Neural cell (in vitro differentiated cells): ENCODE results near the gene ZNF784. TPM values are rescaled to one million over a fixed set of nuclear protein-coding genes. Genes with fewer than 3 reads are reported as not detected.

Experiments
- H2AFZ ChIP-seq: fragments of 200-600, 300-800 bp; sonication (generic), shearing (Covaris generic); 2 replicates; pipeline ENCODE4 v1.6.0; 2014; ENCODE audit warnings: low read depth, mild to moderate bottlenecking, antibody characterized with exemption, low read length, moderate library complexity
- H3F3A ChIP-seq: fragments of 200-600 bp; shearing (Covaris generic); 2 replicates; pipeline ENCODE4 v1.6.1; 2016; ENCODE audit warnings: mild to moderate bottlenecking, moderate library complexity, mixed read lengths, antibody characterized with exemption, low read length; ENCODE audit not compliant: insufficient read depth, poor library complexity, severe bottlenecking
- H3K27ac ChIP-seq: fragments of 200-600, 300-800 bp; sonication (generic), shearing (Covaris generic); 2 replicates; pipeline ENCODE4 v1.5.1; 2014; ENCODE audit warnings: mild to moderate bottlenecking, low read length, moderate library complexity
- H3K27me3 ChIP-seq: fragments of 300-800, 200-600 bp; sonication (generic), shearing (Covaris generic); 2 replicates; pipeline ENCODE4 v1.6.0; 2014; ENCODE audit warnings: mild to moderate bottlenecking, low read depth, low read length, moderate library complexity; ENCODE audit not compliant: insufficient read depth
- H3K36me3 ChIP-seq: fragments of 300-800, 200-600 bp; sonication (generic), shearing (Covaris generic); 2 replicates; pipeline ENCODE4 v1.5.1; 2014; ENCODE audit warnings: mild to moderate bottlenecking, antibody characterized with exemption, low read length, moderate library complexity; ENCODE audit not compliant: insufficient read depth
- H3K4me2 ChIP-seq: fragments of 300-800, 200-600 bp; sonication (generic), shearing (Covaris generic); 2 replicates; pipeline ENCODE4 v1.6.0; 2014; ENCODE audit warnings: mild to moderate bottlenecking, low read length
- H3K4me3 ChIP-seq: fragments of 300-800, 200-600 bp; sonication (generic), shearing (Covaris generic); 2 replicates; pipeline ENCODE4 v1.5.1; 2014; ENCODE audit warnings: mild to moderate bottlenecking, low read length, moderate library complexity
- H3K79me2 ChIP-seq: fragments of 200-600 bp; shearing (Covaris generic); replicated peaks from 2 replicates; pipeline ENCODE4 v1.6.0; 2014; ENCODE audit warnings: mild to moderate bottlenecking, low read length, moderate library complexity; ENCODE audit not compliant: insufficient read depth
- H3K9ac ChIP-seq: fragments of 300-800, 200-600 bp; sonication (generic), shearing (Covaris generic); 2 replicates; pipeline ENCODE4 v1.6.1; 2016; ENCODE audit warnings: mild to moderate bottlenecking, low read length, mixed read lengths
- H3K9me2 ChIP-seq: fragments of 200-600 bp; shearing (Covaris generic); 2 replicates; pipeline ENCODE4 v1.6.1; 2016; ENCODE audit warnings: mild to moderate bottlenecking, low read length, mixed read lengths; ENCODE audit not compliant: insufficient read depth
- H3K9me3 ChIP-seq: fragments of 200-600, 300-800 bp; sonication (generic), shearing (Covaris generic); 2 replicates; pipeline ENCODE4 v1.6.1; 2016; ENCODE audit warnings: mild to moderate bottlenecking, mixed run types, low read length, moderate library complexity, mixed read lengths
- H4K20me1 ChIP-seq: fragments of 200-600 bp; shearing (Covaris generic); 2 replicates; pipeline ENCODE4 v1.6.1; 2016; ENCODE audit warnings: mild to moderate bottlenecking, mixed run types; ENCODE audit not compliant: insufficient read depth
- EP300 ChIP-seq: fragments of 450-650 bp; conservative IDR thresholded peaks from 2 replicates; pipeline ENCODE4 v1.6.1; 2014; ENCODE audit warnings: antibody characterized with exemption, mild to moderate bottlenecking, moderate library complexity; ENCODE audit not compliant: poor library complexity, severe bottlenecking
- EZH2 ChIP-seq: fragments of 200-600, 300-800 bp; shearing (Covaris generic), sonication (generic); IDR thresholded peaks from 2 replicates; pipeline ENCODE4 v1.6.1; 2014; ENCODE audit warnings: antibody characterized with exemption, low read length, borderline replicate concordance, mild to moderate bottlenecking; ENCODE audit not compliant: insufficient read depth, poor library complexity, severe bottlenecking
- MXI1 ChIP-seq: fragments of 450-650 bp; conservative IDR thresholded peaks from 2 replicates; pipeline ENCODE4 v1.6.1; 2014; ENCODE audit warnings: antibody characterized with exemption, mild to moderate bottlenecking; ENCODE audit not compliant: poor library complexity, severe bottlenecking
- POLR2AphosphoS5 ChIP-seq: IDR thresholded peaks from 2 replicates; pipeline ENCODE4 v1.6.1; 2012
- RAD21 ChIP-seq: fragments of 450-650 bp; conservative IDR thresholded peaks from 2 replicates; pipeline ENCODE4 v1.6.1; 2014; ENCODE audit warnings: antibody characterized with exemption, mild to moderate bottlenecking, moderate library complexity
- SMC3 ChIP-seq: fragments of 450-650 bp; conservative IDR thresholded peaks from 2 replicates; pipeline ENCODE4 v1.6.1; 2014; ENCODE audit warnings: antibody characterized with exemption, mild to moderate bottlenecking, moderate library complexity; ENCODE audit not compliant: poor library complexity
- TAF1 ChIP-seq: IDR thresholded peaks from 2 replicates; pipeline ENCODE4 v1.6.1; 2012; ENCODE audit warnings: low read depth
- polyA plus RNA-seq: library from polyadenylated mRNA; depleted of rRNA; stranded (reverse); fragments of >200 nt; gene quantifications from 2 replicates; pipeline ENCODE4 v1.2.3, GENCODE V29; 2014
- TF ChIP-seq, protein P1 (sequence below): fragments of 450-650 bp; IDR thresholded peaks from 2 replicates; pipeline ENCODE4 v1.5.1; 2014; ENCODE audit warnings: antibody characterized with exemption, mild to moderate bottlenecking, moderate library complexity; ENCODE audit not compliant: poor library complexity, severe bottlenecking
- TF ChIP-seq, protein P2 (sequence below): IDR thresholded peaks from 2 replicates; pipeline ENCODE4 v1.6.1; 2012; ENCODE audit warnings: borderline replicate concordance

Gene ZNF784
- polyA plus RNA-seq, 1 donor from 2014 or later: 10.3 TPM

DNA sequence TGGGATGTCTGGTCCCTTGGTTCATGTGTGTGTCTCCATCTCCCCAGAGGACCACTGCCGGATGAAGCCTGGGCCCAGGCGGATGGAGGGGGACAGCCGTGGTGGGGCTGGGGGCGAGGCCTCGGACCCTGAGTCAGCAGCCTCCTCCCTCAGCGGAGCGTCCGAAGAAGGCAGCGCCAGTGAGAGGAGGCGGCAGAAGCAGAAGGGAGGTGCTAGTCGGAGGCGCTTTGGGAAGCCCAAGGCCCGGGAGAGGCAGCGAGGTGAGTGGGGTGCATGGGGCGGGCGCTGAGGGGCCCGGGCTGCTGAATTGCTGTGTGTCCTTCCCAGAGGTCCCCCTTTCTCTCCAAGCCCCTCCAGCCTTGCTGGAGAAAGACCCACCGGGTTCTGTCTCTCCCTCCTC is 26.9 kb upstream of the ZNF784 start:
- H3K4me2 ChIP-seq: no peak overlapping the region
- no peaks in the 10 kb centered on the region for H3K9me2 ChIP-seq
- peaks cover 8% of the 10 kb centered on the region for H4K20me1 ChIP-seq
- H3K9ac ChIP-seq: no peak overlapping the region
- TF ChIP-seq TAF1 (no peak), RAD21 (no peak), MXI1 (no peak), EZH2 (no peak), EP300 (no peak), POLR2AphosphoS5 (no peak), SMC3 (no peak)
- TF ChIP-seq, protein P1, sequence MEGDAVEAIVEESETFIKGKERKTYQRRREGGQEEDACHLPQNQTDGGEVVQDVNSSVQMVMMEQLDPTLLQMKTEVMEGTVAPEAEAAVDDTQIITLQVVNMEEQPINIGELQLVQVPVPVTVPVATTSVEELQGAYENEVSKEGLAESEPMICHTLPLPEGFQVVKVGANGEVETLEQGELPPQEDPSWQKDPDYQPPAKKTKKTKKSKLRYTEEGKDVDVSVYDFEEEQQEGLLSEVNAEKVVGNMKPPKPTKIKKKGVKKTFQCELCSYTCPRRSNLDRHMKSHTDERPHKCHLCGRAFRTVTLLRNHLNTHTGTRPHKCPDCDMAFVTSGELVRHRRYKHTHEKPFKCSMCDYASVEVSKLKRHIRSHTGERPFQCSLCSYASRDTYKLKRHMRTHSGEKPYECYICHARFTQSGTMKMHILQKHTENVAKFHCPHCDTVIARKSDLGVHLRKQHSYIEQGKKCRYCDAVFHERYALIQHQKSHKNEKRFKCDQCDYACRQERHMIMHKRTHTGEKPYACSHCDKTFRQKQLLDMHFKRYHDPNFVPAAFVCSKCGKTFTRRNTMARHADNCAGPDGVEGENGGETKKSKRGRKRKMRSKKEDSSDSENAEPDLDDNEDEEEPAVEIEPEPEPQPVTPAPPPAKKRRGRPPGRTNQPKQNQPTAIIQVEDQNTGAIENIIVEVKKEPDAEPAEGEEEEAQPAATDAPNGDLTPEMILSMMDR: no peak
- TF ChIP-seq, protein P2, sequence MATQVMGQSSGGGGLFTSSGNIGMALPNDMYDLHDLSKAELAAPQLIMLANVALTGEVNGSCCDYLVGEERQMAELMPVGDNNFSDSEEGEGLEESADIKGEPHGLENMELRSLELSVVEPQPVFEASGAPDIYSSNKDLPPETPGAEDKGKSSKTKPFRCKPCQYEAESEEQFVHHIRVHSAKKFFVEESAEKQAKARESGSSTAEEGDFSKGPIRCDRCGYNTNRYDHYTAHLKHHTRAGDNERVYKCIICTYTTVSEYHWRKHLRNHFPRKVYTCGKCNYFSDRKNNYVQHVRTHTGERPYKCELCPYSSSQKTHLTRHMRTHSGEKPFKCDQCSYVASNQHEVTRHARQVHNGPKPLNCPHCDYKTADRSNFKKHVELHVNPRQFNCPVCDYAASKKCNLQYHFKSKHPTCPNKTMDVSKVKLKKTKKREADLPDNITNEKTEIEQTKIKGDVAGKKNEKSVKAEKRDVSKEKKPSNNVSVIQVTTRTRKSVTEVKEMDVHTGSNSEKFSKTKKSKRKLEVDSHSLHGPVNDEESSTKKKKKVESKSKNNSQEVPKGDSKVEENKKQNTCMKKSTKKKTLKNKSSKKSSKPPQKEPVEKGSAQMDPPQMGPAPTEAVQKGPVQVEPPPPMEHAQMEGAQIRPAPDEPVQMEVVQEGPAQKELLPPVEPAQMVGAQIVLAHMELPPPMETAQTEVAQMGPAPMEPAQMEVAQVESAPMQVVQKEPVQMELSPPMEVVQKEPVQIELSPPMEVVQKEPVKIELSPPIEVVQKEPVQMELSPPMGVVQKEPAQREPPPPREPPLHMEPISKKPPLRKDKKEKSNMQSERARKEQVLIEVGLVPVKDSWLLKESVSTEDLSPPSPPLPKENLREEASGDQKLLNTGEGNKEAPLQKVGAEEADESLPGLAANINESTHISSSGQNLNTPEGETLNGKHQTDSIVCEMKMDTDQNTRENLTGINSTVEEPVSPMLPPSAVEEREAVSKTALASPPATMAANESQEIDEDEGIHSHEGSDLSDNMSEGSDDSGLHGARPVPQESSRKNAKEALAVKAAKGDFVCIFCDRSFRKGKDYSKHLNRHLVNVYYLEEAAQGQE: no peak
- no peaks in the 10 kb centered on the region for H3K36me3 ChIP-seq
- H3F3A ChIP-seq: no peaks in the 10 kb centered on the region
- no peak overlapping the region for H3K4me3 ChIP-seq
- H3K27me3 ChIP-seq: no peaks in the 10 kb centered on the region
- H3K9me3 ChIP-seq: no peaks in the 10 kb centered on the region
- H3K27ac ChIP-seq: no peak overlapping the region
- H3K79me2 ChIP-seq: peaks cover 17% of the 10 kb centered on the region
- H2AFZ ChIP-seq: no peak overlapping the region

DNA sequence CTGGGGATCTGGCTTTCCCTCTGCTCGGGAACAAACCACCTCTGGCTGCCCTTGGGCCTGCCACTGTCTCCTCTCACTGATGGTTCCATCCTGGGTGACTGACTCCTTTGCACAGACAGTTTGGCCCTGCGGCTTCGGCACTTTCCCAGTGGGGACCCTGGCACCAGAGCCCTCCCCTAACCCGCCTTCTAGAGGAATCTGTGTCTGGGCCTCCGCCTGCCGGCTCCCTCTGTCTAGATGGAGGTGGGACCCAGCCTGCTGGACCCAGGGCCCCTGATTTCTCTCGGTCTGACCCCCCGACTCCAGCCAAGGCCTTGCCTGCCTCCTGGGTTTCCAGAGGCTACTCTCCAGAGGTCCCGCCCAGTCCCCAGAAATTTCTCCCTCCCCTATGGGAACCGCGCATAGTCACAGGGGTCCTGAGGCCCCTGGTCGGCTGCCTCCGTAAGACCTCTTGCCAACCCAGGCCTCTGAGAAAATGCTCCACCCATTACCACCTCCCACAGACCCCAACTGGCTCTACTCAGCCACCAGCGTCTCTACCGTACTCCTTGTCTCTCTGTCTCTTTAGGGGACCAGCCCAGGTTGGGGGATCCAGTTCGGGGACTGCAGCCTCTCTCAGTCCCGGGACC is 26.4 kb upstream of the ZNF784 start:
- Histone ChIP-seq H3K27ac (no peak overlapping the region), H3F3A (no peaks in the 10 kb centered on the region)

More for the DNA sequence above, 26.4 kb upstream of the ZNF784 start:
- no peaks in the 10 kb centered on the region for H3K36me3 ChIP-seq
- no peaks in the 10 kb centered on the region for H3K9me3 ChIP-seq
- peaks cover 11% of the 10 kb centered on the region for H3K79me2 ChIP-seq
- no peak for TF ChIP-seq SMC3
- TF ChIP-seq, protein P2: no peak
- no peak for TF ChIP-seq MXI1
- no peak for TF ChIP-seq EP300
- TF ChIP-seq, protein P1: no peak
- no peak for TF ChIP-seq TAF1
- no peak for TF ChIP-seq RAD21
- TF ChIP-seq POLR2AphosphoS5: no peak
- TF ChIP-seq EZH2: no peak
- H2AFZ ChIP-seq: no peak overlapping the region
- no peak overlapping the region for H3K4me2 ChIP-seq
- H4K20me1 ChIP-seq: peaks cover 2% of the 10 kb centered on the region
- no peaks in the 10 kb centered on the region for H3K27me3 ChIP-seq
- H3K4me3 ChIP-seq: no peak overlapping the region
- no peaks in the 10 kb centered on the region for H3K9me2 ChIP-seq
- no peak overlapping the region for H3K9ac ChIP-seq
